Spleen (tissue), 11 donors: ENCODE results near the gene PTGS1. TPM values are rescaled to one million over a fixed set of nuclear protein-coding genes. Genes with fewer than 3 reads are reported as not detected.

Experiments used
- polyA plus RNA-seq, 3 donors: library from polyadenylated mRNA; stranded (reverse); fragments of 200-250 nt; gene quantifications; one replicate each; pipeline ENCODE4 v1.2.1, GENCODE V29; 2013
- small RNA-seq, 4 donors: library from RNA; depleted of rRNA; stranded (forward); fragments of <200 nt; gene quantifications; one replicate each; pipeline ENCODE3, GENCODE V24; 2016
- total RNA-seq, 7 donors: library from RNA; depleted of rRNA in 3 of 7; stranded (reverse); fragments of >200 nt in 3 of 7; fragmentation: NEBNext Ultra II Directional in 4 of 7; extraction: Animal tissue kit (Norgen Biotek cat#: 25700) in 4 of 7; gene quantifications; one replicate each; pipeline versions ENCODE4 v1.1.0 to v1.2.1, GENCODE V29; 2016 to 2021
- donor health status: healthy with polysubstance abuse.
- donor health status: DM: no; HTN: no; CAD: no; lungs with moderate emphysema.
- donor health status: DM: no; HTN: no; CAD: no.
- donor health status: Bipolar disorder and iron deficiency.
- donor health status: healthy.
- donor health status: DM: no; HTN: no; CAD: no.
- donor health status: DM: yes; HTN: yes; CAD: no.

Gene PTGS1
- total and polyA plus RNA-seq, 10 donors: 2.8 to 18.6 (median 13.9) TPM

Small RNA genes lying within 50 kb of the gene (small RNA-seq; reads per million reads assigned to genes)
- 0 reads per million in 4 donors for gene AL162424.1

Other genes starting within 250 kb of the PTGS1 start
- 10 to 100 TPM; 27.8 to 32.7 (median 29.2) TPM for gene NDUFA8, start 211.2 kb upstream of the PTGS1 start, total RNA-seq
- gene NDUFA8, start 211.2 kb upstream of the PTGS1 start, polyA plus RNA-seq: 10 to 100 TPM; 47.6 to 72.7 (median 66.3) TPM
- 1 to 10 TPM in 1 of 7 donors, not detected in 6; 1.4 TPM for gene MORN5, start 211.1 kb upstream of the PTGS1 start, total RNA-seq
- not detected for gene MORN5, start 211.1 kb upstream of the PTGS1 start, polyA plus RNA-seq
- 1 to 10 TPM in 1 of 7 donors, under 1 TPM in 3, not detected in 3; 0.40 to 1.3 (median 0.46) TPM for gene LHX6, start 142.1 kb upstream of the PTGS1 start, total RNA-seq
- under 1 TPM; 0.04 to 0.12 (median 0.10) TPM for gene LHX6, start 142.1 kb upstream of the PTGS1 start, polyA plus RNA-seq
- 10 to 100 TPM; 10.0 to 21.5 (median 18.1) TPM for gene RBM18, start 106.2 kb upstream of the PTGS1 start, total RNA-seq
- 1 to 10 TPM; 4.2 to 7.5 (median 6.8) TPM for gene RBM18, start 106.2 kb upstream of the PTGS1 start, polyA plus RNA-seq
- gene MRRF, start 106.1 kb upstream of the PTGS1 start, total RNA-seq: 10 to 100 TPM; 30.9 to 44.8 (median 39.7) TPM
- gene MRRF, start 106.1 kb upstream of the PTGS1 start, polyA plus RNA-seq: 10 to 100 TPM; 23.1 to 29.6 (median 24.7) TPM
- not detected for gene OR1J1, start 106.9 kb downstream of the PTGS1 start, total RNA-seq
- gene OR1J1, start 106.9 kb downstream of the PTGS1 start, polyA plus RNA-seq: not detected
- gene OR1J2, start 139.8 kb downstream of the PTGS1 start, total RNA-seq: not detected
- not detected for gene OR1J2, start 139.8 kb downstream of the PTGS1 start, polyA plus RNA-seq
- not detected for gene OR1J4, start 148.1 kb downstream of the PTGS1 start, total RNA-seq
- not detected for gene OR1J4, start 148.1 kb downstream of the PTGS1 start, polyA plus RNA-seq
- not detected for gene OR1N1, start 156.3 kb downstream of the PTGS1 start, total RNA-seq
- gene OR1N1, start 156.3 kb downstream of the PTGS1 start, polyA plus RNA-seq: not detected
- not detected for gene OR1N2, start 182.1 kb downstream of the PTGS1 start, total RNA-seq
- not detected for gene OR1N2, start 182.1 kb downstream of the PTGS1 start, polyA plus RNA-seq
- gene OR1L8, start 212.4 kb downstream of the PTGS1 start, total RNA-seq: 1 to 10 TPM in 2 of 7 donors, under 1 TPM in 5; 0.33 to 1.6 (median 0.92) TPM
- gene OR1L8, start 212.4 kb downstream of the PTGS1 start, polyA plus RNA-seq: under 1 TPM in 2 of 3 donors, not detected in 1; 0.17 to 0.38 TPM
- gene OR1Q1, start 243.7 kb downstream of the PTGS1 start, total RNA-seq: not detected
- gene OR1Q1, start 243.7 kb downstream of the PTGS1 start, polyA plus RNA-seq: not detected